SW480 (cell line): ENCODE measurements around the gene LRRC1.

Experiments
- DNase-seq: peaks from one replicate; pipeline ENCODE4 v3.0.0-alpha.2; 2016; ENCODE audit warnings: low spot score

The LRRC1 gene

DNA sequence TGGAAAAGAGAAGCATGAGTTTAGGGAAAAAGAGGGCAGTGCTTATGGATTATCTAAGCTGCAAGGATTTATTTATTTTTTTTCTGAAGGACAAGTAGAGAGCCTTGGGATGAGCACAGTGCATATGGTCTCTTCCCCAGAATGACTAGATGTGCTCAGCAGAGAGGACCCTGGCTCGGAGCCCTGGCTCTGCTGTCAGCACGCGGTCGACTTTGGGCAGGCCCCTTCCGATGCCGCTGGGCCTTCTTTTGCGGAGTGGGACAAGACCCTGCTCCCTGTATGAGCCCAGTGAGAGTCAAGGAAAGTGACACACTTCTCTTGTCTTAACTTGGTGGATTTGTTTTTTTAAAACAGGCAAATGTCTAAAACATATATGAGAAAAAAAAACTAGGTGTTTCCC, 51.4 kb downstream of the LRRC1 start:
- no peak for DNase-seq

DNA sequence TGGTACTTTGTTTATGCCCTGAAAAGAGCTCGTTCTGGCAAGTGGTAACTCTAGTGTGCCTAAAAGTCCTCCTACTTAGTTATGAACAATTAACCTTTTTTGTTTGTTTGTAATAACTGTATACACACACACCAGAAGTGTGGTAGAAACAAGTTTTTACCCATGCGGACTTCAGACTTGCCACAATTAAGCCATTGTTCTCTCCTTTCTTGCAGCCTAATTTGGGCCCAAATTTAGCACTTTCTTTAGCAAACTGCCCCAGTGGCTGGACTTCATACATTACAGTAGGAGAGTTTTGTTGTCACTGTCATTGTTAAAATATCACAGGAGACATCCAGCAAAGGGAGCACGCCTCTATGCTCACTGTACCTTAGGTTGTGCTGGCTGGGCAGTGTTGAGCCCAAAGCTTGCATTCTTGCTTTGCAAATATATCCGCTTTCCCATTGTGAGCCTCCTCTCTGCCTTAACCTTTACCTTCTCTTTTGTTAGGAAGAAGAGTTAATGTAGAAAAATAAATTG, 53.0 kb downstream of the LRRC1 start:
- no peak for DNase-seq

DNA sequence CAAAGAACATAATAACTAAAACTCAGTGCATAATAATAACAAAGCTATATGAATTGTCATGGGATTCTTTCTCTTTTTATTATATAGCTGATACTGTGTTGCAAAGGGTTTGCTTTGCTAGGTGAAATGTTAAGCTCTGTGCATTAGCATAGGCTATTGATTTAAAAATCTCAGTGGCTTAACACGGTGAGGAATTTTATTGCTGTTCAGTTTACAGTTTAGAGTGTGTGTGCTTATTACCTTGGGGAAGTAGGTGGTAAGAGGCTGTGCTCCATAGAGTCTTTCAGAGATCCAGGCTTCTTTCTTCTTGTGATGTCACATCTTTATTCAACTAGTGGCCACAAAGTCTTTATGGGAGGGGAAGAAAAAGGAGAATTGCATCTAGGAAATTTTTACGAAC, 55.7 kb downstream of the LRRC1 start:
- DNase-seq = no peak

GRCh38 chr6:53851561-53851960, 56.8 kb downstream of the LRRC1 start:
- no peak for DNase-seq

DNA sequence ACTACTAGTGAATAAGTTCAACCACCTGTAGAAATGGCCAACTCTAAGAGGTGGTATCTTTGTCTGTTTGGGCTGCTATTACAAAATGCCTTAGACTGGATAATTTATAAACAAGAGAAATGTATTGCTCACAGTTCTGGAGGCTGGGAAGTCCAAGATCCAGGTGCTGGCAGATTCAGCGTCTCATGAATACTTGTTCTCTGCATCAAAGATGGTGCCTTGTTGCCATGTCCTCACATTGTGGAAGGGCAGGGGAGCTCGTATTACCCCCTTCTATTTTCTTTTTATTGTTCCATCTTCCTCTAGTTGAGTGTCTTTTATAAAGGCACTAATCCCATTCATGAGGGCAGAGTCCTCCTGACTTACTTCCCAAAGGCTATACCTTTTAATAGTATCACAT, 58.0 kb downstream of the LRRC1 start:
- no peak for DNase-seq

DNA sequence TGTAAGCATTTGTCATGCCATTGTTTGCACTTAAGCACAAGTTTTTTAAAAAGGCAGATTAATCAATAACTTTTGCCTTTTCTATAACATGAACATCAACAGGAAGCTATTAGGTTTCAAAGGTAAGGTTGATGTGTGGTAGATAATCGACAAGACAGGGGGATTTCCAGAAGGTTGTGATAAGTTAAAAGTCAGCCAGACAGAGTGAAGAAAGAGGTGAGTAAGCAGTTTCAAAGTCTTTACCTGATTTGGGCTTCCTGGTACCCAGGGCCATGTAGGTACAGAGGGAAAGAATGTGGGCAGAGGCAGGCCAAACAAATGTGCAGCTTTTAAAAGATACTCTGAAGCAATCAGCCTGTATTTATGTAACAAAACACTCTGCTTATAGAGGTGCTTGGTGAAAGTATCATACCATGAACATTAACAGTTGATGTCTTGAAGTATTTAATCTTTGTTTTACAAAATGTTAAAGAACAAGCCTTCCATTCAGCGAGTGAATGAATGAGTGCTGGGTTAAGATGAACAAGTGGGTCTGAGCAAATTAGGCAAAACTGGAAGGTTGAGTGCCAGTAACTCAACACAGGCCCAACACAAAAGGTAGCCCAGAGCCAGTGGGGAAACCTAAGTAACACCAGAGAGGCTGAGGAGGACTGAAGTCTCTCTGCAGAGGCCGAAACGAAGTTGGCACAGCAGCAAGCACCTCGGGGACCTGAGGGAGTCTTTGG, 60.2 kb downstream of the LRRC1 start:
- DNase-seq = no peak

- no peak for DNase-seq
These were observed 61.1 kb downstream of the LRRC1 start for GRCh38 chr6:53855940-53856339.

DNA sequence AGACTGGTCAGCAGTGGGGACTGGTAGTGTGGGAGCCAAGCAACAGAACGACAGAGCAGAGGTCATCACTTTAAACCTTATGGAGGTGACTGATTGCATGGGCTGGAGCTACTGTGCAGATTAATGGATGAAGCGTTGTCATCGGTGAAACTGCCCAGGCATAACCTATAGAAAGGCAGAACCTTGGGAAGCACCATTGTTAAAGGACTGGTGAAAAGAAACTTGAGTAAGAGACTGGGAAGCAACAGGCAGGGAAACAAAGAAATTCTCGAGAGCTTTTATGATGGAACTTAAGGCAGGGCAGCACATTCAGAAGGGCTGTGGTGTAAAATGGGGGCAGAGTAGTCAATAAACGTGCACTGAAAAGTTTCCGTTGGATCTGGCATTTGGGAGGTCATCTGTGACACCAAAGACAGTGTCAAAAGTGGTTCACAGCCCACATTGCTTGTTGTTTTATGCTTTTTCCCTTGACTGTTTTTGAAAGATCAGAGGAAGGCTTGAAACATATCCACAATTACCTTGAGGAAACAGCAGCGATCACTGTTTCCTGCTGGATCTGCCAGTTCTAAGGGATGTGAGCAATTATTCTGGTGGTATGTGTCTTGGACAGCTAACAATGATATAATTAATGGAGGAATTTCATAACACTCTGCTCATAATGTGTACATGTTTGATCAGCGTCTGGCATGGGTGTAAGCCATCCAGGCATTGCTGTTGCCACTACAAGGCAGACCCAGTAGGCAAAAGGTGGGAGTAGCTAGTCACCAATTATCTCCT, 62.7 kb downstream of the LRRC1 start:
- DNase-seq = no peak

DNA sequence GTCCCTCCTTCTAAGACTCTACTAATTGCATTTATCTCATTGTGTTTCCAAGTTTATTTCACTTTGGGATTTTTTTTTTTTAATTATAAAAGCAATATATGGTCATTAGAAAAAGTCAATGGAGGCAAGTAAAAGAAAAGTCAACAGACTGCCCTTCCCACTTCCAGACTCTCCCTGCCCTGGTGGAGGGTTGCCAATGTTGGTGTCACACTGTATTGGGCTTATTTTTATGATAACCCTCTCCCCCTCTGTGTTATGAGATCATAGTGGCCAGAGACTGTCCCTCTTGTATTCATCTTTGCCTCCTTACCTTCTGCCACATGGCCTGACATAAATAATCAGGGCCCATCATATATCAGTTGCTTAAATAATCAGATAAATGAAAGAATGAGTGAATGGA, 63.4 kb downstream of the LRRC1 start:
- DNase-seq = no peak

DNA sequence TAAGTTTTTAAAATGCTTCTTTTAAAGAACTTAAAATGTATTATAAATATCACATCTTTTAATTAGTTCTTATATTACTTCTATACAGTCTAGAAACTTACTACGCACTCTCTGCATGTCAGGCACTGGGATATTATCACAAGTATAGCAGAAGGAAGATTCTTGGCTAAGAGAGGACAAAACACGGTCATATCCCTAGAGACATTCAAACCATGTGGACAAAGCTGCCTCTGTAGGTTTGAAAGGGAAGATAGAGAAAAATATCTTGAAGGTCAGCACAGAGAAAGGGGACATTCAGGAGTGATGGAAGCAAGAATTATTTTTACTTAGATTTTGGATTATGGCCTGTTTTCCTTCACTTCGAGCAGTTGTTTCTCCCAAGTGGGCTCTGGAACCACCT, 64.1 kb downstream of the LRRC1 start:
- no peak for DNase-seq

DNA sequence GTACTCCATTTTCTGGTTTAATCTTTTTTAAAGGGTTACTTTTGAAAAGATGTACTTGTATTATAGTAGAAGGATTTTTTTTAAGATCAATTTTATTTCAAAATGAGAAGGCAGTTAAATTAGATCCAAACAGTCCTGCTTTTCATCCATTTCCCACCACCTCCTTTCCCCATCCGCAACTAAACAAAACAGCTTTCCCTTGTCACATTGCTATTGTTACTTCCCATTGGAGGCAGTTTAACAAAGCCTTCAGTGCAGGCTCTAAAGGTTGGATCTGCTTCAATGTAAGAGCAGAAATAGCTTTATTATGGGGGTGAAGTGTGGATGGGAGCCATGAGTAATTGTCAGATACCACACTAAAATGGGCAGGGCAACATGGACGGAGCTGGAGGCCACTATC, 65.7 kb downstream of the LRRC1 start:
- no peak for DNase-seq

- no peak for DNase-seq
These were observed 66.7 kb downstream of the LRRC1 start for GRCh38 chr6:53861518-53861917.

DNA sequence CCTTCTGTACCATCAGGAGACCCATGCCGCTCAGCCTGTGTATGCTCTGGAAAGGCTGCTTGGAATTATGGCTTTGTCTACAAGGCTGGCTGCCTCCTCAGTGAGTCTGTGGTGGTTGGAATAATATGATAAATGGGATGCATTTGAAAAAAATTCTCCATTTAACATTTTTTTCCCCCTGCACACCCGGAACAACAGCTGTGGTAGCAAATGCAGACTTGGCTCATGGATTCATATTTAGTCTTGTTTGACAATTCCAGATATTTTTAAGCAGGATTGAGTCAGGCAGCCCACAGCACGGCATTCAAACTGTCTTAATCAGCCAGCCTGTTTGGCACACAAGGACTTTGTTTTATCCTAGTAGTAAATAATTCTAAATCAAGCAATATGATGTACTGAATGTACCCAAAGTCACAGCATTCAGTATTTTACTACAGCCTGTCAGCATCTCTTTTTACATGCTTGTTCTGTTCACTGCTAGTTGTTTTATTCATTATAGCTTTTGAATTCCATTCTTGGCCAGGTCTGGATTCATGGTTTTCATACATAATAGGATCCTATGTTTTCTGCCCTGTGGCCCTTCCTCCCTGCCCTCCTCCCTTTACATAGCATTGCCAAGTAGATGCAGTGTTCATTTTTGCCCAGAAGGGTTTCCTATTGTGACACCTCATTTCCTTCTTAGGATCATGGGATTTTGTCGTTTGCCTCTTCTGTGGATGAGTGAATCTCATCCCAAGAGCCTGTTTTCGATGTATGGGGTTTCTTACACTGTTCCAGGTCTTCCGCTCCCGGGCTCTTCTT, 68.1 kb downstream of the LRRC1 start:
- DNase-seq = no peak

DNA sequence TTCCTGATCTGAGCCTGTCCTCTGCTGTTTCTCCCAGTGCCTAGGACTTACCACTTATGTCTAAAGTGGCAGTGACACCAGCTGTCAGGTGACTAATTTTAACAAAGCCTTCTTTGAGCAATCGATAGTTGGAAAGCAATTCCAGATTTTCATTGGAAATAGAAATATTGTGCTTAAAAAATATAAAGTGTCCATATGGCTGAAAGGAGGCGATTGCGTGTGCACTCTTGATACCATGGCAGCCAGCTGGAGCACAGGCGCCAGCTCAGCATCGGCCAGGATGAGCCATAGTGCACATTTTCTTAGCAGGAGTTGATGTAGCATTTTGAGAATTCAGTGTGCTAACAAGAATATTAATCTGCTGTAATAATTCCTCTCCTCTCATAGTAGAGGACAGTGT, 70.0 kb downstream of the LRRC1 start:
- no peak for DNase-seq

DNA sequence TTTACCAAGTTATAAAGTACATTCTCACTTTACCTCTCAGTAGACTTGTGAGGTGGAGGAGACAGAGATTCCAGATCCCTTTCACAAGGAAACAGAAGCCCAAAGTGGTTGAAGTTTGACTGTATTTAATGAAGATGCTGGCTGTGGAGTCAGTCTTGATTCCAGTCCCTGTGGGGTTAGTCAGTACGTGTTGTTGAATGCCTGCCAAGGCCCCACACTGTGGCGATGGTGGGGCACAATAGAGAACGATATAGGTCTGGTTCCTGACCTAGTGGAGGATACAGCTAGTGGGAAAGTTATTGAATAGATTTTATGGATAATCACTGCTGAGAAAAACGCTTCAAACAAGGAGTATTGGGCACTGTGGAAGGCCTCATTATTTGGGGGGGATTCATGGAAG, 71.4 kb downstream of the LRRC1 start:
- no peak for DNase-seq

GRCh38 chr6:53868626-53869025, 73.8 kb downstream of the LRRC1 start:
- DNase-seq = no peak

- no peak for DNase-seq
These were observed 75.2 kb downstream of the LRRC1 start for GRCh38 chr6:53869964-53870363.

GRCh38 chr6:53873922-53874321, 79.1 kb downstream of the LRRC1 start:
- no peak for DNase-seq

DNA sequence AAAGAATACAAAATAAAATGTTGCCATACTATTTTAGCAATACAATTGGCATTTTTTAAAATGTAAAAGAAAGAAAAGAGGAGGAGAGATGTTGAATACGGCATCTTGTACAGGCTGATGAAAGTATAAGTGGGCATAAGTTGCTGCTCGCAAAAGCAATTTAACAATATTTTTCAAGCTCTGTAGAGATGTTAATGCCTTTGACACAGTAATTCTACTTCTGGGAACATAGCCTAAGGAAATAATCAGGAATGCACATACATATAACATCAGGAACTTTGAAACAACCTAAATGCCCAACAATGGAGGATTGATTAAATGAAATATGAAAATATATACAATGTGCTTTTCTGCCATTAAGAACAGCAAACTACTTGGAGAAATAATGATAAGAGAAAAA, 80.2 kb downstream of the LRRC1 start:
- DNase-seq = no peak

DNA sequence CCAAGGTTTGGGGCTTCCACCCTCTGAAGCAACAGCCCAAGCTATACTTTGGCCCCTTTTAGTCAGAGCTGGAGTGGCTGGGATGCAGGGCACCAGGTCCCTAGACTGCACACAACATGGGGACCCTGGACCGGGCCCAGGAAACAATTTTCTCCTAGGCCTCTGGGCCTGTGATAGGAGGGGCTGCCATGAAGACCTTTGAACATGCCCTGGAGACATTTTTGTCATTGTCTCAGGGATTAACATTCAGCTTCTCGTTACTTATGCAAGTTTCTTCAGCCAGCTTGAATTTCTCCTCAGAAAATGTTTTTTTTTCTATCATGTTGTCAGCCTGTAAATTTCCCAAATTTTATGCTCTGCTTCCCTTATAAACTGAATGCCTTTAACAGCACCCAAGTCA, 82.3 kb downstream of the LRRC1 start:
- no peak for DNase-seq

DNA sequence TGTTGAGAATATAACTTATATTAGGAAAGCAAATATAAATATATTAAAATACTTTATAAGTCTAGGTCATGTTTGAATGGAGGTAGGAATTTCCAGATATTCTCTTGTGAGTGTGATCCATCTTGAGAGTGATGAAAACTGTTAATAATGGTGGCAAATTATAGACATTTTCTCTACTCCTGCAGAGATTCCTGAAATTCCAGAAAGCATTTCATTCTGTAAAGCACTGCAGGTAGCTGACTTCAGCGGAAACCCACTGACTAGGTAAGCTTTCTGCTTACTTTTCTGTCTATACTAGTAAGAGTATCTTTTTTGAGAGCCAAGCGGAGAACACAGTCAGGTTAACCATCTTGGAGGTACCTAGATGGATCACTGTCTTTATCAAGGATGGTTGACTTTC, 84.0 kb downstream of the LRRC1 start:
- no peak for DNase-seq

- no peak for DNase-seq
These were observed 84.8 kb downstream of the LRRC1 start for GRCh38 chr6:53879608-53880007.

GRCh38 chr6:53887316-53887715, 92.5 kb downstream of the LRRC1 start:
- DNase-seq = no peak
